Measurements from ENCODE around the gene ASPN.

Gene ASPN

GRCh38 chr9:92482329-92482728 is at the start of gene ASPN:
Gene ASPN (minus strand): TSS chr9:92482506.
- no peak for DNase-seq

- no peak for DNase-seq
Measured at GRCh38 chr9:92530893-92531292, 48.6 kb upstream of the ASPN start.

- no peak for DNase-seq
Measured at GRCh38 chr9:92529124-92529523, 46.8 kb upstream of the ASPN start.

GRCh38 chr9:92528522-92528849 is 46.2 kb upstream of the ASPN start:
- DNase-seq: no peak

GRCh38 chr9:92527832-92528521 is 45.7 kb upstream of the ASPN start:
- no peak for DNase-seq

GRCh38 chr9:92527291-92527828 is 45.1 kb upstream of the ASPN start:
- no peak for DNase-seq

GRCh38 chr9:92525306-92525705 is 43.0 kb upstream of the ASPN start:
- DNase-seq: no peak

- no peak for DNase-seq
Measured at GRCh38 chr9:92524881-92525280, 42.6 kb upstream of the ASPN start.

- no peak for DNase-seq
Measured at GRCh38 chr9:92522983-92523970, 41.0 kb upstream of the ASPN start.

GRCh38 chr9:92520837-92521236 is 38.5 kb upstream of the ASPN start:
- DNase-seq: no peak

- DNase-seq: no peak
Measured at GRCh38 chr9:92518199-92518598, 35.9 kb upstream of the ASPN start.

- no peak for DNase-seq
Measured at GRCh38 chr9:92517046-92517445, 34.7 kb upstream of the ASPN start.

- no peak for DNase-seq
Measured at GRCh38 chr9:92516521-92516920, 34.2 kb upstream of the ASPN start.

- DNase-seq: no peak
Measured at GRCh38 chr9:92514635-92515034, 32.3 kb upstream of the ASPN start.

GRCh38 chr9:92513349-92513748 is 31.0 kb upstream of the ASPN start:
- DNase-seq: no peak

GRCh38 chr9:92512622-92513021 is 30.3 kb upstream of the ASPN start:
- no peak for DNase-seq

- DNase-seq: no peak
Measured at GRCh38 chr9:92510747-92511146, 28.4 kb upstream of the ASPN start.

- no peak for DNase-seq
Measured at GRCh38 chr9:92509050-92509449, 26.7 kb upstream of the ASPN start.

GRCh38 chr9:92508018-92508820 is 25.9 kb upstream of the ASPN start:
- DNase-seq: no peak

GRCh38 chr9:92507496-92507895 is 25.2 kb upstream of the ASPN start:
- no peak for DNase-seq

- peak in 1 of 3 donors; percentile 4 for DNase-seq
Measured at GRCh38 chr9:92507005-92507404, 24.7 kb upstream of the ASPN start.

GRCh38 chr9:92506184-92506857 is 24.0 kb upstream of the ASPN start:
- peak; percentile 58 to 62 (median 61) for DNase-seq
